ENCODE data around the gene ATP2B2. TPM values are rescaled to one million over a fixed set of nuclear protein-coding genes. Genes with fewer than 3 reads are reported as not detected.

The ATP2B2 gene
- total and polyA plus RNA-seq, 2 of the 8 experiments (the other 6 are each of a cell fraction or from before 2014, with no cell fraction given) = 0.14 to 1.2 TPM

GRCh38 chr3:10474847-10475246 is 30.5 kb downstream of the ATP2B2 start (continued):
- TF ChIP-seq CHD7 (IDR thresholded peaks at IDR 0.05; ENCODE audit: insufficient replicate concordance, low read length) (no peak), BACH1 (IDR thresholded peaks at IDR 0.05; ENCODE audit: low read length) (no peak), RNF2 (IDR thresholded peaks at IDR 0.05; ENCODE audit: borderline replicate concordance, low read depth, low read length, missing control alignments, poor library complexity, severe bottlenecking) (no peak), CEBPB (IDR thresholded peaks at IDR 0.05; ENCODE audit: low read depth, low read length) (no peak), JUN (IDR thresholded peaks at IDR 0.05; ENCODE audit: low read depth, low read length) (no peak), GABPA (IDR thresholded peaks at IDR 0.05; ENCODE audit: borderline replicate concordance, insufficient read depth, low read length) (no peak), KDM4A (IDR thresholded peaks at IDR 0.05; ENCODE audit: low read depth, low read length, severe bottlenecking) (no peak)

All from H1 (cell line).